Adrenal gland (tissue), 5 donors: ENCODE measurements around the gene RSL1D1.

Source experiments
- CTCF ChIP-seq, 6 experiments: fragments of 450-650 bp in 4 of 6; fragments of 200-600 bp in 2 of 6; sonication (generic) in 1 of 6; IDR thresholded peaks; 1 replicate in 5 of 6; 2 replicates in 1 of 6; pipeline versions ENCODE4 v1.5.1 to v1.8.0; 2016 to 2021; ENCODE audit warnings: antibody characterized with exemption in 6 of 6, mild to moderate bottlenecking in 2 of 6, moderate library complexity in 1 of 6
- POLR2A ChIP-seq, 2 donors: fragments of 450-650 bp; IDR thresholded peaks; one replicate each; pipeline ENCODE4 v1.6.1; 2017; ENCODE audit warnings: antibody characterized with exemption in 2 of 2, mild to moderate bottlenecking in 2 of 2, moderate library complexity in 1 of 2
- donor health status: DM: no; HTN: no; CAD: no.

GRCh38 chr16:11799017-11799381 lies 52.3 kb downstream of the RSL1D1 start:
- TF ChIP-seq POLR2A (IDR thresholded peaks at IDR 0.05) (no peak), CTCF (IDR thresholded peaks at IDR 0.05) (no peak)
